GM18909 (cell line): ENCODE data around the gene RYR3.
A peak's percentile ranks its signal among the peaks of the same experiment; 100 is the strongest.

Experiments
- ATAC-seq: cut with Tn5 transposase; IDR thresholded peaks from one replicate; pipeline ENCODE4 v1.9.1; 2021; ENCODE audit warnings: mild to moderate bottlenecking; ENCODE audit not compliant: unreplicated experiment, poor library complexity

RYR3 gene

DNA sequence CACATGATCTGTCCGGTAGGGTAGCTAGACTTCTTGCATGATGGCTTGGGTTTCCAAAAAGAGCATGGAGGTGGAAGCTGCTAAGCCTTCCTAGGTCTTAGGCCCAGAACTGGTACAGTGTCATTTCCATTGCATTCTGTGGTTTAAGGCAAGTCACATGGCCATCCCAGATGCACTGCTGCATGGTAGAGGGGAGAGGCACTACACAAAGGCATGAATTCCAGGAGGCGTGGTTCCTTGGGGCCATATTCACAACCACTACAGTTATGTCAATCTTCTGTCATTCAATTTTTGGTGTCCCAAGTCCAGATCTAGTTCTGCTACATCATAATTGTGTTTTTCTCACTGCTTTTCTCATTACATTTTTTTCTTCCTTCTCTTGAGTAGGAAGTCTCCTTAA lies 535.4 kb downstream of the RYR3 start:
- no peak for ATAC-seq

DNA sequence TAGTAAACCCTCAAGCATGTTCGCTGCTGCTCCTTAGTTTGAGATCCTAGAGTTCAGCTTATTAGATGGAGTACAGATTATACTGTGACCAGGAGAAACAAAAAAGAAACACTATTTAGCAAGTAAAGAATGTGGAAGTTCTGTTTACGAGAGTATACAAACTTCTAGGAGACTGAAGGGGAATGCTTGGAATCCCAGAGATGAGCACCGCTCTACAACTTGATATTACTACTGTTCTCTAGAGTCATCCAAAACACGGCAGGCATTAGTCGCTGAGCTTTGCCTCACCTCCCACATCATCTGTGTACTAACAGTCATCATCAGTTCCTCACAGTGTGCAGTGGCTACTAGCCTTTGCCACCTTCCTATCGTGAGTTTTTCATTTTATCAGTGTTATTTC lies 536.1 kb downstream of the RYR3 start:
- no peak for ATAC-seq

- ATAC-seq = no peak
These were observed 537.2 kb downstream of the RYR3 start for GRCh38 chr15:33848011-33848410.

DNA sequence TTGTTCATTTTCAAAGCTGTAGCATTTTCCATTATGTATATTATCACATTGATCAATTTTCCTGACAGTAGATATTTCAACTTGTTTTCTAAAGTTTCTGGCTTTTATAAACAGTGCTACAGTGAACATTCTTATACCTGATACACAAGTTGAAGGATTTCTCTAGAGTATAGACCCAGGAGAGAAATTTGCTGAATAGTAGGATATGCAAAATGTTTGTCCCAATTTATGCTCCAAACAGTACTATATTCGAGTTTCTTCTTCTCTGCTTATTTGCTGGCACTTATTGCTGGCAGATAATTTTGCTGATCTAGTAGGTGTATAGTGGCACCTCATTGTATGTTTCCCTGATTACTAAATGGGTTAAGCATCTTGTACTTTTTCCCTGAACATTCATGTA lies 540.3 kb downstream of the RYR3 start:
- no peak for ATAC-seq

GRCh38 chr15:33852094-33852493 lies 541.3 kb downstream of the RYR3 start:
- no peak for ATAC-seq

DNA sequence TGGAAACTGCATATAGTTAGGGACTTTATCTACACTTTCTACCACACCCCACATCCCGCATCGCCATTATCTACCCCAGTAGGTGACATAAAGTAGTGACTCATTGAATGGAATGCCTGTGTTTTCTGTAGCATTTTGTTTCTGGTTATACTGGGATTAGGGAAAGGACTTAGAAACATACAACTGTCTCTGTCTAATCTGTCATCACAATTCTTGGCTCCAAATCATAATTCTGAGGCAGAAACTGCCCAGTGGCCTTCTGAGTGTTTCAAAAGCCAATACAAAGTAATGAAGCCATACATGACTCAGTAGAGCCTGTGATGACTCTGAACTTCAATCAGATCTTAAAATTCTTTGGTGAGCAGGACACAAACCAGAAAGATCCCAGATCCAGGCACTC lies 541.8 kb downstream of the RYR3 start:
- no peak for ATAC-seq

DNA sequence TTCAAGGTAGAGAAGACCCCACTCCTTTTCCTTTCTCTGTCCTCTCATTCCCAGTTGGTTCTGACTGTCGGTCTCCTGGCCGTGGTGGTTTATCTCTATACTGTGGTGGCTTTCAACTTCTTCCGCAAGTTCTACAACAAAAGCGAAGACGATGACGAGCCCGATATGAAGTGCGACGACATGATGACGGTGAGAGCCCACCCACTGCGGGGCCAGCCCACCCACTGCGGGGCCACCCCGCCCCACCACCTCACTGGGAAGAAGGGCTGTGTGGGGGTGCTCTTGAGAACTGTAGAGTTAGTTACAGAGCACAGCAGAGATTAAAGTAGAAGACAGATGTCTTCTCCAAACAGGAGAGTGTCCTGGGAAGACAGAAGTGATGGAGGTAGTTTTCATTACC lies 547.0 kb downstream of the RYR3 start:
- no peak for ATAC-seq

DNA sequence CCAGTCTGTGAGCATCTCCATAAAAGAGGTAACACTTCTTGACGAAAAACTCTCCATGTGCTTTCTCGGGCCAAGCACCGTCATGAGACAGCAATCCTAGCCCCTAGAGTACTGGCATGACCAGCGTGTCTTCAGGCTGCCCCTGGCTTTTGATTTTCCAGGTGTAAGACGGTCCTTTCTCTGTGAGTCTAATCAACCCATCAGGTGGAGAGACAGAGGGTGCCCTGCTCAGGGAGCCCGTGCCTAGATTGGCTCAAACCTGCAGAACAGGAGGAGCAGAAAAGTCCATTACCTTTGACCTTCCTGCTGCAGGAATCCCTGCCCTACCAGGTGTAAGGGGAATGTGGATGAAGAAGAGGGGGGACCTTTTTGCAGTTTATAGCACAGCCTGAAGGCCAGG lies 548.1 kb downstream of the RYR3 start:
- no peak for ATAC-seq

GRCh38 chr15:33859992-33860545 lies 549.3 kb downstream of the RYR3 start:
- no peak for ATAC-seq

DNA sequence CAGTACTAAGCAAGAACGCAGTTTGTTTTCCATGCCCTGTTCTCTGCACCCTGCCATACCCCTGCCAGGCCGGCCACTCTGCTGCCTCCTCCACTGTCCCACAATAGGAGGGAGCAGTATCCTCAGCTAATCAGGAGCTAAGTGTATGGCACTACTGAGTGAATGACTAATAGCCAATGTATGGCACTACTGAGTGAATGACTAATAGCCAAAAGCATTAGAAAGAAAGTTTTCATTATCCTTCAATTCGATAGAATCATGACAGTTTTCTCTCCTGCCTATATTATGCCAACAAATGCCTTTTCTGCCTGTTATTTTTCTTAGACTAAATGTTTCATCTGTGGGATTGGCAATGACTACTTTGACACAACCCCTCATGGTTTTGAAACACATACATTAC lies 550.0 kb downstream of the RYR3 start:
- no peak for ATAC-seq

DNA sequence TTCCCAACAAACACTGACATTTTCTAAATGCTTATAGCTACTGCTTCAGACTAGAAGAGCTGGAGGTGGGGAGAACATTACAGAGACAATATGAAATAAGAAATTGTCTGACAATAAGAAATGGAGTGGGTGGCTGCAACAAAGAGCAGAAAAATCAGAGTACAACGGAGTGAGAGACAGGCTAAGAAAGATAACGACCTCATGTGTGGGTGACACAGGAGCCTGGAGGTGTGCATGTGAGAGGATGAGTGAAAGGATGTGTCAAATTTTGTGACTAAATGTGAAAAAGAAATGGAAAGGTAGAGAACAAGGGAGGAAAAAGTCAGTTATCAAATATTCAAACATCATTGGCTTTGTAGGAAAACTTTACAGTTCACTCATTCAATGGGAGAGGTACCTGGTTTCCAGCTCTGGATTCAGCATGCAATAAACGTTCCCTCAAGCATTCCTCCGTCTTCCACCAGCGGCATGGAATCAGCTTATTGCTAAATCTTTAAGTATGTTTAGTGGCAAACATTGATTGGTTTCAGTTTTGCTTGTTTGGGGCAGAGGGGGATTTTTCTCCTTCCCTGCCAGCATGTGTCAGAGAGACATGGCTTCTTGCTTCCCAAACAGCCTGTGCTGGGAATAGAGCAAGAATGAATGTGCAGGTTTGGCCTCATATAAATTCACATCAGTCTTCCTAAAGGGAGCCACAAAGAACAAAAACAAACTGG lies 553.8 kb downstream of the RYR3 start:
- ATAC-seq = no peak

DNA sequence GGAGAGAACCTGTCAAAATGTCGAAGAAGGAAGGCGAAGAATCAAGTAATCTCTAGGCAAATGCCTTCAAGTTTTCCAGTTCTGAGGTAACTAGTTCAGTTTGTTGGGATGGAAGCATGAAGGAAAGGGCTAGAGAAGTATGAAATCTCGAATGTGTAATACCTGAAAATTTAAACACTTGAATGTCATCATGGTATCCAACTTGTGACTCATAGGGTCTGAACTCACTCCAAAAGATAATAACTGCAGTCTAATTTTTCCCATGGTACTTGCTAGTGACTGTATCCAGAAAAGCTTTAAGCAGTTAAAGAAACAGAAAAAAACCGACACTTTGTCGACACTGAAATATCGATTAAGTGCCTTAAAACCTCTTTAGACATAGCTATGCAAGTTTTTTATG lies 554.6 kb downstream of the RYR3 start:
- no peak for ATAC-seq

GRCh38 chr15:33866101-33866737 lies 555.5 kb downstream of the RYR3 start:
- ATAC-seq = no peak

DNA sequence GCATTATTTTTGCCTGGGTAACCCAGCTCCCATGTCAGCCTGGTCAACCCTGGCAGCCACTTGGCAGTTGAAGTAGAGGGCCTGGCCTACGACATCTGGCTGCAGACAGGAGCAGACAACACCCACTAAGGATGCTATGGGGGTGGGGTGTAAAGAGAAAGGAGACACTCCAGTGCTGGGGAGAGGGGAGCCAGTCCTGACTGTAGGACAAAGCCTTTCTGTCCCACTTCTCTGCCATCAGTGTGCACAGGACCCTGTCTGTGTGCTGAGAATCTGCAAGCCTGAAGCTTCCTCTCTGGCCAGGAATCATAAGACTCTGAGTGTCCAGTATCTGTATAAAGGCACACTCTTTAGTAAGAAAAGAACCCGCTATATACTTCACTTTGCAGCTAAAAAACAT lies 561.2 kb downstream of the RYR3 start:
- ATAC-seq = no peak

DNA sequence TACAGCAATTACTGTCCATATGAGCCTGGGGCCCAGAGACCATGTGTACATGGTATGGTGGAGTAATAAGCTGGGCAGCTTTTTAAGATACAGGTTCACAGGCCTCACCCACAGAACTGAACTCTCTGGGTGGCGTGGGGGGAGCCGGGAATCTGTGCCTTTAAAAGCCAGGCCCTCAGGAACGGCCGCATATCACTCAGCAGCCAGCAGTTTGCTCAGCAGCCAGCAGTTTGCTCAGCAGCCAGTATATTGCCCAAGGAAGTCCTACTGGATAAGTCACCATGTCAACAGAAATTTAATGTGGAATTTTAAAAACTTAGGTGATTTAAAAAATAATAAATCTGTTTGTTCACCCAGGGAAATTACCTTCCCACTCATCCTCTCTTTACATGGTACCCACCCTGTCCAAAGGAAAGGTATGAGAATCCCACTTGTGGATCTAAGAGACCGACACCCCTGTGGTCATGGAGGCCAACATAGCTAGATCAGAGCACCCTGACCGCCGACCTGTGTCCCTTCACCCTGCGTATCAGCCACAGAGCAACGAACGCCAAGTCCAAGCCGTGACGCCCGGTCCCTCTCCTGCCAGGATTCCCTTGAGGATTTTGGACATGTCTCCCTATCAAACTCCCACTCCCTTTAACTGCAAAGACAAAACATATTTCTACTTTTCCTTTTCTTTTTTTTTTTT lies 561.8 kb downstream of the RYR3 start:
- no peak for ATAC-seq

- ATAC-seq = no peak
These were observed 563.4 kb downstream of the RYR3 start for GRCh38 chr15:33874156-33874555.

DNA sequence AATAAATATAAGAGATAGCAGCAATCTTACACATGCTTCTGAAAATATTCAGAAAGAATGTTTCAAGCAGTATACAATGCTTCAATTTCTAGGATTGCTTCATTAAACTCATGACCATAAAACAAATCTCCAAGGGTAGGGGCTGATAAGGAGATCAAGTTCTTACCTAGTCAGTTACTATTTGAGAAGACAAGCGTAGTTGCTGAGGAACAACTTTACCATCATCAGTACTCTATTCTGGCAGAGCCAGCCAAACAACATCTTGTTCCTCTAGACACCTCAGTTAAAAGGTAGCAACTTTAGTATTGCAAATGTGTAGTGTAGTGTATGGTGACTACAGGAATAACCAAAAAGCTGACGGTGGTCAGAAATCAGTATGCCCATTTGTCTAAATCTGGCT lies 572.2 kb downstream of the RYR3 start:
- no peak for ATAC-seq

GRCh38 chr15:33888176-33888575 lies 577.4 kb downstream of the RYR3 start:
- no peak for ATAC-seq

DNA sequence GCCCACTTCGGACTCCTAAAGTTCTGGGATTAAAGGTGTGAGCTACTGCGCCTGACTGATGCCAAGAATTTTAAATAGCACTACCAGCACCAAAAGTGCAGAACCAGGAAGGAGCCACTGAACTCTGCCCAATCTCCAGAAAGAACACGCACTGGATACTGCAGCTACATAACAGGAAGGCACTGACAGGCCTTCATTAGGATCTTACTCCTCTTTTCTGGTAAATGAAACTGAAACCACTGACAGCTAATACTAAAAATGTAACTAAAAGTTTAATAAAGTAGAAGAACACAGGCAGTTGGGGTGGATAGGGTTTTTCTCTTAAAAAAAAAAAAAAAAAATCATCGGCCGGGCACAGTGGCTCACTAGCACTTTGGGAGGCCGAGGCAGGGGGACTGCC lies 583.4 kb downstream of the RYR3 start:
- ATAC-seq = peak; percentile 87

- no peak for ATAC-seq
These were observed 591.3 kb downstream of the RYR3 start for GRCh38 chr15:33902043-33902442.

DNA sequence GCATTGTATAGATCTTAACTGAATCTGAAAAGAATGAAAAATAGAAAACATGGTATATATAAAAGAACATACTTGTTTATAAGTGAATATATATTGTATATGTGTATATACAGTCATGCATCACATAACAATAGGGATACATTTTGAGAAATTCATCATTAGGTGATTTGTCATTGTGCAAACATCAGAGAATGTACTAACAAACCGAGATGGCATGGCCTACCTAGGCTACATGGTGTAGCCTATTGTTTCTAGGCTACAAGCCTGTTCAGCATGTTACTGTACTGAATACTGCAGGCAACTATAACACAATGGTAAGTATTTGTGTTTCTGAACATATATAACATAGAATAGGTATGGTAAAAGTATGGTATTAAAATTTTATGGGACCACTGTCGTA lies 592.9 kb downstream of the RYR3 start:
- no peak for ATAC-seq
